Endothelial cell of umbilical vein (primary cell): ENCODE measurements around the gene PDZD4. TPM values are rescaled to one million over a fixed set of nuclear protein-coding genes. Genes with fewer than 3 reads are reported as not detected.

ENCODE experiments used
- BruUV-seq: library from RNA; stranded (reverse); fragments of 400-500 nt; replicated peaks from 2 replicates; lab custom pipeline; 2021; lab: Mats Ljungman, UMichigan
- CTCF ChIA-PET: fragments of 300-600, 350-600 bp; sonication (Branson Sonifier 250); formaldehyde crosslinking; loops from one replicate; lab custom pipeline; 2021; ENCODE audit warnings: antibody characterized with exemption, inconsistent platforms; lab: Charles Lee
- POLR2A ChIA-PET: fragments of 300-600, 350-600 bp; sonication (Branson Sonifier 250); formaldehyde crosslinking; loops from one replicate; lab custom pipeline; 2021; ENCODE audit warnings: antibody characterized with exemption, inconsistent platforms; lab: Charles Lee
- DNase-seq: peaks from one replicate; pipeline ENCODE4 v3.0.0-alpha.2; 2011; ENCODE audit warnings: low read depth, low spot score
- FAIRE-seq: peaks from 2 replicates; lab custom pipeline; 2011; peaks lifted over from hg19 to GRCh38; lab: Jason Lieb, UNC
- H2AFZ ChIP-seq: 2 replicates; pipeline ENCODE4 v1.6.0; 2012; ENCODE audit warnings: low read depth, low read length, control low read depth, inconsistent platforms
- H3K27ac ChIP-seq: 2 replicates; pipeline ENCODE4 v1.5.1; 2011; ENCODE audit warnings: low read depth, mild to moderate bottlenecking, control low read depth, low read length, moderate library complexity; ENCODE audit not compliant: insufficient read depth
- H3K27me3 ChIP-seq, 2 experiments: 2 replicates each; pipeline versions ENCODE4 v1.6.0 to v1.6.1; 2011; ENCODE audit warnings: low read length in 2 of 2, mixed read lengths in 1 of 2; ENCODE audit not compliant: control insufficient read depth in 2 of 2, insufficient read depth in 2 of 2
- H3K36me3 ChIP-seq, 2 experiments: 2 replicates in 1 of 2; 3 replicates in 1 of 2; pipeline ENCODE4 v1.5.1; 2011; ENCODE audit warnings: low read length in 2 of 2, mild to moderate bottlenecking in 1 of 2, moderate library complexity in 1 of 2; ENCODE audit not compliant: control insufficient read depth in 2 of 2, insufficient read depth in 2 of 2; ENCODE audit errors: extremely low read depth in 1 of 2
- H3K4me1 ChIP-seq: 3 replicates; pipeline ENCODE4 v1.5.1; 2011; ENCODE audit warnings: mild to moderate bottlenecking, low read length; ENCODE audit not compliant: control insufficient read depth, insufficient read depth; ENCODE audit errors: extremely low read depth
- H3K4me2 ChIP-seq: 2 replicates; pipeline ENCODE4 v1.6.1; 2011; ENCODE audit warnings: low read length, control low read depth, mixed read lengths; ENCODE audit not compliant: insufficient read depth
- H3K4me3 ChIP-seq, 3 experiments: fragments of 200-600 bp in 1 of 3; sonication (generic), shearing (Covaris generic) in 1 of 3; replicated peaks in 1 of 3; 2 replicates each; pipeline ENCODE4 v1.5.1; 2011 to 2016; ENCODE audit warnings: control low read depth in 3 of 3, low read length in 3 of 3, mild to moderate bottlenecking in 2 of 3, inconsistent platforms in 1 of 3, low read depth in 1 of 3, moderate library complexity in 1 of 3; ENCODE audit not compliant: insufficient read depth in 1 of 3
- H3K79me2 ChIP-seq: 2 replicates; pipeline ENCODE4 v1.6.0; 2012; ENCODE audit warnings: low read length, inconsistent platforms; ENCODE audit not compliant: control insufficient read depth, insufficient read depth
- H3K9ac ChIP-seq: replicated peaks from 2 replicates; pipeline ENCODE3; 2011; ENCODE audit warnings: low read length, control low read depth; ENCODE audit not compliant: insufficient read depth; ENCODE audit errors: extremely low read depth
- H3K9me1 ChIP-seq: replicated peaks from 3 replicates; pipeline ENCODE4 v1.6.0; 2011; ENCODE audit warnings: mild to moderate bottlenecking, low read length; ENCODE audit not compliant: control insufficient read depth, insufficient read depth; ENCODE audit errors: extremely low read depth
- H3K9me3 ChIP-seq: replicated peaks from 2 replicates; pipeline ENCODE4 v1.5.1; 2012; ENCODE audit warnings: low read length, inconsistent platforms; ENCODE audit not compliant: control insufficient read depth, insufficient read depth
- H4K20me1 ChIP-seq: replicated peaks from 2 replicates; pipeline ENCODE3; 2011; ENCODE audit warnings: mild to moderate bottlenecking, low read length; ENCODE audit not compliant: control insufficient read depth, insufficient read depth; ENCODE audit errors: extremely low read depth
- EZH2 ChIP-seq: IDR thresholded peaks from 2 replicates; pipeline ENCODE4 v1.6.1; 2012; ENCODE audit warnings: borderline replicate concordance, low read depth, mild to moderate bottlenecking, moderate library complexity, low read length, inconsistent platforms; ENCODE audit not compliant: severe bottlenecking
- FOS ChIP-seq: IDR thresholded peaks from 2 replicates; pipeline ENCODE4 v1.6.1; 2011; ENCODE audit warnings: mild to moderate bottlenecking, low read length, moderate library complexity, borderline replicate concordance; ENCODE audit not compliant: insufficient read depth
- GATA2 ChIP-seq: IDR thresholded peaks from 2 replicates; pipeline ENCODE4 v1.7.0; 2011; ENCODE audit warnings: low read depth, mild to moderate bottlenecking, moderate library complexity, mixed read lengths, low read length; ENCODE audit not compliant: insufficient read length, insufficient read depth
- JUN ChIP-seq: IDR thresholded peaks from 2 replicates; pipeline ENCODE4 v1.6.1; 2011; ENCODE audit warnings: borderline replicate concordance, low read depth; ENCODE audit not compliant: insufficient read length, insufficient read depth
- MYC ChIP-seq: IDR thresholded peaks from one replicate; pipeline ENCODE4 v1.6.1; 2011; ENCODE audit warnings: mild to moderate bottlenecking, low read depth, low read length
- POLR2A ChIP-seq: IDR thresholded peaks from 2 replicates; pipeline ENCODE4 v1.6.1; 2012; ENCODE audit warnings: low read depth, mild to moderate bottlenecking, control low read depth, low read length
- POLR2AphosphoS5 ChIP-seq: IDR thresholded peaks from 2 replicates; pipeline ENCODE4 v1.6.1; 2012; ENCODE audit warnings: low read depth, mild to moderate bottlenecking, control low read depth, low read length, moderate library complexity; ENCODE audit not compliant: insufficient read depth
- dilution Hi-C: fragments of 300-500 bp; cut with MboI; formaldehyde crosslinking; loops from one replicate; pipeline ENCODE4 v1.15.0; 2019; ENCODE audit warnings: low sequenced_read_pairs; ENCODE audit not compliant: extremely low pct_ligation_motif_present
- intact Hi-C: fragments of 100-400 bp; cut with micrococcal nuclease; formaldehyde crosslinking; loops from one replicate; pipeline ENCODE4 v1.10.0; 2022
- polyA plus RNA-seq, 4 experiments: library from polyadenylated mRNA; depleted of rRNA in 3 of 4; stranded (reverse) in 3 of 4; unstranded in 1 of 4; fragments of >200 nt; gene quantifications; 2 replicates each; pipeline versions ENCODE4 v1.2.1 to v1.2.3, GENCODE V29; 2011 to 2012; ENCODE audit warnings: missing spikeins in 1 of 4
- total RNA-seq: library from RNA; stranded (reverse); gene quantifications from 2 replicates; pipeline ENCODE4 v1.2.3, GENCODE V29; 2021
- TF ChIP-seq, protein P1 (sequence below), 2 donors: IDR thresholded peaks; 1 replicate in 1 of 2; 2 replicates in 1 of 2; pipeline ENCODE4 v1.5.1; 2011; ENCODE audit warnings: low read length in 2 of 2, mild to moderate bottlenecking in 2 of 2, moderate library complexity in 2 of 2, control low read depth in 1 of 2, inconsistent platforms in 1 of 2, low read depth in 1 of 2; ENCODE audit not compliant: insufficient read depth in 1 of 2; ENCODE audit errors: extremely low read depth in 1 of 2
- TF ChIP-seq, protein P2 (sequence below): IDR thresholded peaks from 2 replicates; pipeline ENCODE4 v1.6.1; 2011; ENCODE audit not compliant: insufficient read depth, insufficient read length

The PDZD4 gene
- total and polyA plus RNA-seq, 2 donors (not counting 3 experiments of a cell fraction or from before 2014, with no cell fraction given) = 0.07 to 0.09 TPM

DNA sequence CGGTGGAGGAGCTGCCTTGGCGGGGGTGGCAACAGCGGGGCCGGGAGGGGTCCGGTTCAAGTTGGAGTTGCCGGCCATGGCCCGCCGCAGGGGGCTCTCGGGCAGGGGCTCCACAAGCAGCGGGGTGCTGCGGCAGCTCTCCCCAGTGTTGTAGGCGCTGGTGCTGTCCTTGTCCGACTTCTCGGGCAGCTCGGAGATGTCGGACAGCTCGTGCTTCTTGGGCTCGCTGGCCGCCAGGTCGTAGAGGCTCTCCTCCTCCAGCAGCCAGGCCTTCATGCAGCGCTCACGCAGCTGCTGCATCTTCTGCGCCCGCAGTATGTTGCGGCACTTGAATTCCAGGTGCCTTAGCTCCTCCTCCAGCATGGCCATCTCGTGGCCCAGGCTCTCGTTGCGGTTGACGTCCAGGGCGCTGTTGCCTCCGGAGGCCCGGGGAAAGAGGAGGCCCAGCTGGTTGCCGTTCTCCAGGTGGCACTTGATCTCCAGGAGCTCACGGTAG lies 26.2 kb downstream of the PDZD4 start:
- Histone ChIP-seq H3K36me3 (no peaks in the 10 kb centered on the region), H3K9me3 (no peaks in the 10 kb centered on the region), H4K20me1 (no peaks in the 10 kb centered on the region), H3K79me2 (no peaks in the 10 kb centered on the region), H3K4me2 (no peak overlapping the region), H2AFZ (no peak overlapping the region), H3K9me1 (no peaks in the 10 kb centered on the region), H3K4me1 (no peaks in the 10 kb centered on the region), H3K27me3 (no peaks in the 10 kb centered on the region), H3K9ac (no peak overlapping the region), H3K27ac (no peak overlapping the region), H3K4me3 (no peak overlapping the region)
- DNase-seq (no peak), FAIRE-seq (no peak)
- intact Hi-C loops = no loop called here
- dilution Hi-C loops = no loop called here
- ChIA-PET CTCF (interaction anchor here (1.4 kb wide), 1 partner anchor 10 kb away, joined by 3 read pairs; the partner anchor contains the start of genes IDH3G and SSR4), POLR2A (no interaction called here)
- no peak for TF ChIP-seq JUN
- TF ChIP-seq, protein P1, sequence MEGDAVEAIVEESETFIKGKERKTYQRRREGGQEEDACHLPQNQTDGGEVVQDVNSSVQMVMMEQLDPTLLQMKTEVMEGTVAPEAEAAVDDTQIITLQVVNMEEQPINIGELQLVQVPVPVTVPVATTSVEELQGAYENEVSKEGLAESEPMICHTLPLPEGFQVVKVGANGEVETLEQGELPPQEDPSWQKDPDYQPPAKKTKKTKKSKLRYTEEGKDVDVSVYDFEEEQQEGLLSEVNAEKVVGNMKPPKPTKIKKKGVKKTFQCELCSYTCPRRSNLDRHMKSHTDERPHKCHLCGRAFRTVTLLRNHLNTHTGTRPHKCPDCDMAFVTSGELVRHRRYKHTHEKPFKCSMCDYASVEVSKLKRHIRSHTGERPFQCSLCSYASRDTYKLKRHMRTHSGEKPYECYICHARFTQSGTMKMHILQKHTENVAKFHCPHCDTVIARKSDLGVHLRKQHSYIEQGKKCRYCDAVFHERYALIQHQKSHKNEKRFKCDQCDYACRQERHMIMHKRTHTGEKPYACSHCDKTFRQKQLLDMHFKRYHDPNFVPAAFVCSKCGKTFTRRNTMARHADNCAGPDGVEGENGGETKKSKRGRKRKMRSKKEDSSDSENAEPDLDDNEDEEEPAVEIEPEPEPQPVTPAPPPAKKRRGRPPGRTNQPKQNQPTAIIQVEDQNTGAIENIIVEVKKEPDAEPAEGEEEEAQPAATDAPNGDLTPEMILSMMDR (IDR thresholded peaks at IDR 0.05; ENCODE audit: extremely low read depth in 1 of 2, insufficient read depth in 1 of 2, low read depth in 1 of 2, low read length in 2 of 2) = no peak
- no peak for TF ChIP-seq POLR2AphosphoS5
- no peak for TF ChIP-seq FOS
- TF ChIP-seq POLR2A = no peak
- no peak for TF ChIP-seq EZH2
- TF ChIP-seq MYC = no peak
- no peak for TF ChIP-seq GATA2
- TF ChIP-seq, protein P2, sequence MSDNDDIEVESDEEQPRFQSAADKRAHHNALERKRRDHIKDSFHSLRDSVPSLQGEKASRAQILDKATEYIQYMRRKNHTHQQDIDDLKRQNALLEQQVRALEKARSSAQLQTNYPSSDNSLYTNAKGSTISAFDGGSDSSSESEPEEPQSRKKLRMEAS = no peak
- BruUV-seq = no TSS peak
